HG02759 (cell line): ENCODE results near the gene REELD1.

Experiments used
- ATAC-seq: cut with Tn5 transposase; IDR thresholded peaks from one replicate; pipeline ENCODE4 v1.9.1; 2021; ENCODE audit warnings: mild to moderate bottlenecking, moderate library complexity; ENCODE audit not compliant: unreplicated experiment

Gene REELD1

GRCh38 chr4:146224326-146224966 is 10.1 kb downstream of the REELD1 start:
- ATAC-seq, result no peak

GRCh38 chr4:146229406-146229805 is 15.1 kb downstream of the REELD1 start:
- ATAC-seq, result no peak

- ATAC-seq, result no peak
Observed at GRCh38 chr4:146232131-146232722, 17.9 kb downstream of the REELD1 start.

- ATAC-seq, result no peak
Observed at GRCh38 chr4:146235654-146236177, 21.4 kb downstream of the REELD1 start.

- no peak for ATAC-seq
Observed at GRCh38 chr4:146236216-146236615, 21.9 kb downstream of the REELD1 start.

GRCh38 chr4:146237092-146237491 is 22.8 kb downstream of the REELD1 start:
- ATAC-seq, result no peak

GRCh38 chr4:146238107-146238506 is 23.8 kb downstream of the REELD1 start:
- ATAC-seq, result no peak

- peak; percentile 86 for ATAC-seq
Observed at GRCh38 chr4:146243141-146243882, 29.0 kb downstream of the REELD1 start.

- no peak for ATAC-seq
Observed at GRCh38 chr4:146243883-146244277, 29.5 kb downstream of the REELD1 start.

- ATAC-seq, result no peak
Observed at GRCh38 chr4:146244496-146244895, 30.2 kb downstream of the REELD1 start.

GRCh38 chr4:146245246-146245645 is 30.9 kb downstream of the REELD1 start:
- no peak for ATAC-seq

- no peak for ATAC-seq
Observed at GRCh38 chr4:146245850-146246249, 31.5 kb downstream of the REELD1 start.

GRCh38 chr4:146246381-146246780 is 32.0 kb downstream of the REELD1 start:
- no peak for ATAC-seq

GRCh38 chr4:146247356-146247755 is 33.0 kb downstream of the REELD1 start:
- no peak for ATAC-seq

GRCh38 chr4:146252969-146253611 is 38.8 kb downstream of the REELD1 start:
- ATAC-seq, result no peak

- no peak for ATAC-seq
Observed at GRCh38 chr4:146255463-146255862, 41.1 kb downstream of the REELD1 start.

GRCh38 chr4:146255874-146256273 is 41.5 kb downstream of the REELD1 start:
- no peak for ATAC-seq

GRCh38 chr4:146256328-146256727 is 42.0 kb downstream of the REELD1 start:
- no peak for ATAC-seq

- no peak for ATAC-seq
Observed at GRCh38 chr4:146257511-146257910, 43.2 kb downstream of the REELD1 start.

- ATAC-seq, result no peak
Observed at GRCh38 chr4:146260521-146260920, 46.2 kb downstream of the REELD1 start.

GRCh38 chr4:146261041-146261440 is 46.7 kb downstream of the REELD1 start:
- ATAC-seq, result no peak
